WI38 (cell line): ENCODE measurements around the gene CDK5R1.
A peak's percentile ranks its signal among the peaks of the same experiment; 100 is the strongest.

Experiments used
- H3K4me3 ChIP-seq: 2 replicates; pipeline ENCODE4 v1.5.1; 2011; ENCODE audit warnings: low read depth, mild to moderate bottlenecking, control low read depth, low read length
- TF ChIP-seq, protein P1 (sequence below): IDR thresholded peaks from 2 replicates; pipeline ENCODE4 v1.5.1; 2012; ENCODE audit warnings: low read depth, mild to moderate bottlenecking, control low read depth, low read length

Gene CDK5R1

DNA sequence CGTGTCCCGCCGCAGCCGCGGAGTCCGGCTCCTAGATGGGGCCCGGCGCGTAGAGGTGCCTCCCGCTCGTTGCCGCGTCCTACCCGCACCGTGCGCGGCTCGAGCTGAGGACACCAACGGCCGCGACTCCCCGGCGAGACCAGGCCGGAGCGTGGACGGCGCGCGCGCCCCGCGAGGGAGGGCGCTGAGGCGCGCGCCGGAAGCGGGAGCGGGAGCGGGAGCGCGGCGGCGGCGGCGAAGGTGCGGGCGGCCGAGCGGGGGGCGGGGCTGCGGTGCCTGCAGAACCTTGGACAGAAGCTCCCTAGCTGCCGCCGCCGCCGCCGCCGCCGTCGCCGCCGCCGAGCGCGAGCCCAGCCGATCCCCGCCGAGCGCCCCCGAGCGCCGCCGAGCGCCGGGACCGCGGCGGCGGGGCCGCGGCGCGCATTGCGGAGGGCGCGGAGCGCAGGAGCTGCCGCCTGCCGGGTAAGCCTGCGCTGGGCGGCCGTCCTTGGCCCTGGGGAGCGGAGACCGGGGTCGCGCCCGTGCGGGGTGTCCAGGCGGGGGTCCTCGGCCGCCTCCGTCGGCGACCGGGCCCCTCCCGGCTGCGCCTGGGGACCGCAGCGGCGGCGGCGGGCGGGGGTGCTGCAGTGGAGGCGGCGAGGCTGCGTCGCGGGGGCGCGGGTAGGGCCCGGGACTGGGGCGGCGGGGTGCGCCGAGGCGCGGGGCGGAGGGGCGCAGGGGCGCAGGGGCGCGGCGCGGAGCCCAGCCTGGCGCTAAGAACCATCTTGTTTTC is at the start of gene CDK5R1:
Gene CDK5R1, plus strand, starts transcription at position 293 of the 772 bp plus-strand sequence. CDS start 628 bp downstream, outside the sequence.
- H3K4me3 ChIP-seq: peak within 1 kb of the TSS; percentile 62
- TF ChIP-seq, protein P1, sequence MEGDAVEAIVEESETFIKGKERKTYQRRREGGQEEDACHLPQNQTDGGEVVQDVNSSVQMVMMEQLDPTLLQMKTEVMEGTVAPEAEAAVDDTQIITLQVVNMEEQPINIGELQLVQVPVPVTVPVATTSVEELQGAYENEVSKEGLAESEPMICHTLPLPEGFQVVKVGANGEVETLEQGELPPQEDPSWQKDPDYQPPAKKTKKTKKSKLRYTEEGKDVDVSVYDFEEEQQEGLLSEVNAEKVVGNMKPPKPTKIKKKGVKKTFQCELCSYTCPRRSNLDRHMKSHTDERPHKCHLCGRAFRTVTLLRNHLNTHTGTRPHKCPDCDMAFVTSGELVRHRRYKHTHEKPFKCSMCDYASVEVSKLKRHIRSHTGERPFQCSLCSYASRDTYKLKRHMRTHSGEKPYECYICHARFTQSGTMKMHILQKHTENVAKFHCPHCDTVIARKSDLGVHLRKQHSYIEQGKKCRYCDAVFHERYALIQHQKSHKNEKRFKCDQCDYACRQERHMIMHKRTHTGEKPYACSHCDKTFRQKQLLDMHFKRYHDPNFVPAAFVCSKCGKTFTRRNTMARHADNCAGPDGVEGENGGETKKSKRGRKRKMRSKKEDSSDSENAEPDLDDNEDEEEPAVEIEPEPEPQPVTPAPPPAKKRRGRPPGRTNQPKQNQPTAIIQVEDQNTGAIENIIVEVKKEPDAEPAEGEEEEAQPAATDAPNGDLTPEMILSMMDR: no peak

DNA sequence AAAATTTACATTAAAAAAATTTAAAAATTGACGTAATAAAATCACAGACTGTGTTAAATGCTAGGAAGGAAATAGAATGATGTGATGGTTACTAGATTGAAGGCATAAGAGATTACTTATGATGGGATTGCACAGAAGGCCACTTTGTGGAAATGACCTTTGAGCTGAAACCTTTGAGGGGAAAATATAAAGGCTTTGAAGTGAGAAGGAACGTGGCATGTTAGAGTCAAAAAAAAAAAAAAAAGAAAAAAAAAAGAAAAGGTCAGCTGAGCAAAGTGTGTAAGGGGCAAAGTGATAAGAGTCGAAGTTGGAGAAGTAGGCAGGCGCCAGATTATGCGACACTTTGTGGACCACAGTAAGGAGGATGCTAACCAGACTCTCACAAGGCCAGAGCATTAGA is 46.1 kb upstream of the CDK5R1 start:
- TF ChIP-seq, protein P1: no peak
- no peak overlapping the region for H3K4me3 ChIP-seq

DNA sequence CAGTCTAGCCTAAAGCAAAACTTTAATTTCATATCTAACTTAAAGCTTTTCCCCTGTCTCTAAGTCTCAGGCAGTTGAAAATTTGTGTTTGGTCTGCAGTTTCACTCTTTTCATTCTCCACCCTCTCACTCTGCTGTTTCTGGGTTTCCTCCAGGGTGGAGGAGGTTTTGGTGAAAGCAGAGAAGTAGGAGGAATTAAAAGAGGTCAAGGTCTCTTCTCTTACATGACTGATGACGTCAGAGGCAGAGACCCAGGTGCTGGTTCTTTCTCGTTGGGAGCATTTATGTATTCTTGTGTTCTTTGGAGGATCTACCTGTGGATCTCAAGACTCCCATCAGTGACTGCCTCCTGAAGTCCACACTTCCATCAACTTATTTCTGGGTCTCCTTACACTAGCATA is 44.9 kb upstream of the CDK5R1 start:
- TF ChIP-seq, protein P1: no peak

DNA sequence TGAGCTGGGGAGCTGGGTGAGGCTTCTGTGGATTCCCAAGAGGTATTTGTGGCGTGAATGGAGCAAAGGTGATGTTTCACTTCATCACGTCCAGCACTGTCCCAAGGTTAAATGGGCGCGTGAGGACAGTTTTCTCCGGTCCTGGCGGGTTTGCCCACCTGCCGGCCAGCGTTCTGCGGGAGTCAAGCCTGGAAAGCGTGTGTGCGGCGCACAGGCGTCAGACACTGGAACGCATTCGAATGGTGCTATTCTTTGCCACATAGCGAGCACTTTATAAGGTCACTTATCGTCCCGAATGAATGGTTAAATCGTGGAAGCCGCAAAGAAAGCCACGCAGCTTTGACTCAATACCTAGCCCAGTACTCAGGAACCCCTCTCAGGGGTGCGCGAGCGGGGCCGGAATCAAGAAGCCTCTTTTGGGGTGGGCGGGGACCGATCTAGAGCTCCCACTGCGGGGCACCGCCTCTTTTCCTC is 42.9 kb upstream of the CDK5R1 start:
- TF ChIP-seq, protein P1: peak; percentile 76; the same call in 1 of the 2 replicates
- peak overlapping the region; percentile 97 for H3K4me3 ChIP-seq

More for the DNA sequence above, 44.9 kb upstream of the CDK5R1 start:
- no peak overlapping the region for H3K4me3 ChIP-seq

DNA sequence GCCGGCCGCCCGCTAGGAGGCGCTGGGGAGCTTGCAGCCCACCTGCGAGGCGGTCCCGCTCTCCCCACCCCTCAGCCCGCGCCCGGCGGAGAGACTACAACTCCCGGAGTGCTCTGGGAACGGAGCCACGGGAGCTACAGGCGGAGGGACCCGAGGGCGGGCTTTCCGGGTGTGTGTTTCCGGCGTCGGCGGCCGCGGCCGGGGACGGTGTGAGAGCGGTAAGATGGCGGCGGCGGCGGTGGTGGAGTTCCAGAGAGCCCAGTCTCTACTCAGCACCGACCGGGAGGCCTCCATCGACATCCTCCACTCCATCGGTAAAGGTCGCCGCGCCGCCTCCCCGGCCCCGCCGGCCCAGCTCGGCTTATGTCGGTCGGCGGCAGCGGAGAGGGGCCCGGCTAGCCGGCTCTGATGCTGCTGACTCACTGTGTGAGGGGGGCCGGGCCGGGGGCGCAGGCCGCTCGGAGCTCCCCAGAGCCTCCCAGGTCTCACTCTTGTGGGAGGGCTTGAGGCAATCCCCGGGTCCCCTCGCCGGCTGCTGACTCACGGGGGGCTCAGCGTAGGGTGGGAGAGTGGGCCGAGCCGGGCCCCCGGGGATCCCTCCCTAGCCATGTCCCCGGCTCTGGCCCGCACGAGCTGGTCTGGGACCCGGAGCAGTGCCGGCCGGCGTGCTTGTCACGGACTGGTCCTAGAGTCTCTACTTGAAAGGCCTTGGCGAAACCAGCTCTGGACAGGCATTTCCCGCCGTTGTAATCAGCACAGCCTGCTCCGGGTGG is 42.3 kb upstream of the CDK5R1 start, which contains the start of gene PSMD11:
Gene PSMD11, plus strand, starts transcription at position 210 of the 773 bp plus-strand sequence. Its CDS starts 14 bp downstream, at position 224.
- H3K4me3 ChIP-seq: peak within 1 kb of the TSS; percentile 97
- TF ChIP-seq, protein P1: no peak; the same call in 1 of the 2 replicates

DNA sequence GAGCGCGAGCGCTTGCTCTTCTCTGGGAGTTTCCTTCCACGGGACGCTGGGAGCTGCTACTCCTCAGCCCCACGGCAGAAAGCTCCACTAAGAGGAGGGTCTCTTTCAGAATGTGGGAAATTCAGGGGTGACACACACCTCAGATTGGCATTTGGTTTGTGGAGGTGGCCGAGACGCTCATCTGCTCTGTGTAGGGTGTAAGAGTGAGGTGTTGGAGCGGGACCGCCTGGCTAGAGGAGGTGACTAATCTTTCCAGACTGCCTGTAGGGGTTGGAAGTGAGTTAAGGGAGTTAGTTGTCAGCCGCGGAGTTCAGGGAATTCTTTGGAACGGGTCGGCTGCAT is 41.7 kb upstream of the CDK5R1 start:
- TF ChIP-seq, protein P1: no peak
- peak overlapping the region; percentile 97 for H3K4me3 ChIP-seq
